G401.6 (cell line): ENCODE measurements around the gene GRM7.

Source experiments
- FAIRE-seq: peaks from 2 replicates; lab custom pipeline; 2012; peaks lifted over from hg19 to GRCh38; lab: Jason Lieb, UNC

Gene GRM7

DNA sequence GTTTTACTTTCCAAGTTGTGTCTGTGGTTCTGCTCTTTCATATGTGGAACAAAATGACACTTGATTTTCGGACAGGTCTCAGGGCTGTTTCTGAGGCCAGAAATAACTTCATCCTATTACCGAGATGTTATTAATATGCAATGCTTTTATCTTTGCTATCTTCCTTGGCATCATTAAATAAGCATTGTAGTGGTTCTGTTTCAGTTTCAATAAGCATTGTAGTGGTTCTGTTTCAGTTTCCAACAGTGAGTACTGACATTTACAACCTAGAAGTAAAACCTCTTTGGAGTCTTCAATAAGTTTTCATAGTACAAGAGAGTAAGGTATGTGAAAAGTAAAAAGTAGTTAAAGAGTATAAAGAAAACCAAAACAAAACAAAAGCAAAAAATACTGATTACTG lies 746.2 kb downstream of the GRM7 start:
- no peak for FAIRE-seq

GRCh38 chr3:7607676-7608075 lies 746.8 kb downstream of the GRM7 start:
- FAIRE-seq, result no peak

- no peak for FAIRE-seq
Observed at GRCh38 chr3:7610634-7611033, 749.7 kb downstream of the GRM7 start.

GRCh38 chr3:7615043-7615442 lies 754.1 kb downstream of the GRM7 start:
- no peak for FAIRE-seq

GRCh38 chr3:7618606-7619005 lies 757.7 kb downstream of the GRM7 start:
- FAIRE-seq, result no peak

GRCh38 chr3:7620401-7620800 lies 759.5 kb downstream of the GRM7 start:
- no peak for FAIRE-seq

GRCh38 chr3:7621046-7621630 lies 760.2 kb downstream of the GRM7 start:
- FAIRE-seq, result no peak

GRCh38 chr3:7621651-7622050 lies 760.7 kb downstream of the GRM7 start:
- FAIRE-seq, result no peak

DNA sequence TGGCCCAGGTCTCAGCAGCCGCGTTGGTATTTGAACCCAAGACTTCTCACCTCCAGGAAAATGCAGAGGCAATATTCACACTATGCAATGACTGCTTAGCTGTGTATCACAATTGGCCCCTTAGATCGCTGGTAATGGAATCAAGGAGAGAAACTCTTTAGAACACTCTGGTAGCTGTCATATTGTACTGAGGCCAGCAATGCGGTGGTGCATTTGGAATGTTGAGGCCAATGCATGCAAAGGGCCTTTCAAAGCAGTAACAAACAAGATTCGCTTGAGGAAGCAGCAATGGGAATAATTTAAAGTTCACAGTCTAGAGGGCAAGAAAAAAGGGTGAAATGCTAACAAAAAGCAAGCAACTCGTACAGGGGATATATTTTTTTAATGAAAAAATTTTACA lies 764.1 kb downstream of the GRM7 start:
- no peak for FAIRE-seq

GRCh38 chr3:7630351-7630911 lies 769.5 kb downstream of the GRM7 start:
- no peak for FAIRE-seq

GRCh38 chr3:7630925-7631324 lies 770.0 kb downstream of the GRM7 start:
- FAIRE-seq, result no peak

DNA sequence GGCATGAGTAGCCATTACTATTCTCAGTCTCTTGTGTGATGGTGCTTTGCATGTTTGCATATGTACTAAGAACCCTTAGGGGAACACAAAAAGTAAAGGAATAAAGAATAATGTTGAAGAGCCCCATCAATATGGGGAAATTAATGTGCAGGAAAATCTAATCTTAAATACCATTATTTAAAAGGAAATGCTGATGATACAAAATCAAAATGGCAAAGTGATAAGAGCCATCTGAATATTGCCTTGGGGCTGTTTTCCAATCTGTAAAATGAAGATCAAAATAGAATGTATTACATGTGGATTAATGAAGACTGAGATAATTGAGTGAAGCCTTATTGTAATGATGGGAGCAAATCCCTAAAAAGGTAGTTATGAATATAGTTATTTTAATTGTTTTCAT lies 771.4 kb downstream of the GRM7 start:
- FAIRE-seq, result no peak

DNA sequence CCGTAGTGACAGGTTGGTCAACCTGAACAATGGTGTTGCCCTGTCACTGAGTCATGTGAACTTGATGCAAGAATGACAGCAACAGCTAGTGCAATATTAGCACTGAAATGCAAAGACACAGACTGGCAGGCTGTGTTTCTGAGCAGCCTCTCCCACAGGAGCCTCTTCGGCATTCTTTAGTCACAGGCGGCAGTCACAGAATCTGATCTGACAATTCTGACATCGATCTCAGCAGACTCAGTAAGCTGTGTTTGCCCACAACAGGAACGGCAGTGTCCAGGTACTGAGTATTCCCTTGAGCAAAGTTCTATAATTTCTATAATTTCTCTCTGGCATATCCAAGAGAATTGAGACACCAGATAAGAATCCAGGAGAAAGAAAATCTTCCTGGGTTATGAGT lies 776.8 kb downstream of the GRM7 start:
- no peak for FAIRE-seq

DNA sequence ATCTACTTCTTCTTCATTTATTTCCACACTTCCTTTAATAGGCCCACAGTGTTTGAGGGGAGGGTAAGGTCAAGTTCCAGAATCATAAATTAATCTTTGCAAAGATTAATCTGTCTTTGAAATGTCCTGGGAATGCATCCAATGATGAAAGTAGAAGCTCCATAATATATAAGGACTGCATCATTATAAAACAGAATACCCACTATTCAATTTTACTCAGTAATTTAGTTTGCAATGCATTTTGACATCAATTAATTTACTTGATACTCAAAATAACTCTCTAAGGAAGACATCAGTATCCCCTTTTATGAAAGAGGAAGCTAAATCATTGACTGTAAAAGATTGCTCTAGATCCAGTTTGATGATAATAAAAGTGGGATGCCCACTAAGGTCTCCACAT lies 777.2 kb downstream of the GRM7 start:
- no peak for FAIRE-seq

- FAIRE-seq, result no peak
Observed at GRCh38 chr3:7640787-7641186, 779.9 kb downstream of the GRM7 start.

DNA sequence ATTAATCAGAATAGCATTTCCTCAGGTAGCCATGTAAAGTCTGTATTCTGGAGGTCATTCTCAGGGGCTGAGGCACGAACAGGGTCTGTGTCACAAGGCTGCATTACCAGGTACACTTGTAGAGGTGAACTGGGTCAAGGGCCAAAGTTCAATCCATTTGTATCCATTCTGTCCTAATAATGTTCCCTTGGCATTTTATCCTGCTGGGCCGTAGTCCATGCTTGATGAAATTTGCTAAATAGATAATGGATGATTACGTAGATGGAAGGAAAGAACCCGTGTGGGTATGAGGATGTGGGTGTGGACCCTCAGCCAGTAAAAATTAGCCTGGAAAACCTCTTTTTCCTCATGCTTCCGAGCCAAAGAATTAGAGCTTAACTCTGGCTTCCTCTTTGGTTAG lies 785.9 kb downstream of the GRM7 start:
- FAIRE-seq, result no peak

GRCh38 chr3:7650466-7650865 lies 789.6 kb downstream of the GRM7 start:
- FAIRE-seq, result no peak

GRCh38 chr3:7651274-7651673 lies 790.4 kb downstream of the GRM7 start:
- FAIRE-seq, result no peak

GRCh38 chr3:7657214-7658112 lies 796.5 kb downstream of the GRM7 start:
- no peak for FAIRE-seq

DNA sequence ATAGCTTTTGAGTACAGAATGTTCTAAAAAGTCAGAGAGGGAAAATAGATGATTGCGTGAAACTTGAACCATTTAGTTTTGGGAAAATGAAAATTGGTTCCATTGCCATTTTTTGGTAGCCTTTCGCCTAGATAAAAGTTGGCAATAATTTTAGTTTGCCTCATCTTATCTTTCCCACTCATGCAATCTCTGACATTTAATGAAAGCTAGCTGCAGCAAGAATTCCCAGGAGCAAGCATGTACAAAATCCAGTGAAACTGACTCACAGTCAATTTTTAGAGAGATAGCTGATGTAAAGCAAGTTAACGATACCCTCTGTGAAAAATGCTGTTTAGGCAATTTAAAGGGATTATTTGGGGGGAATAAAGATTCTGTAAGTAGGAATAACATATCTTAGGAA lies 797.4 kb downstream of the GRM7 start:
- no peak for FAIRE-seq

DNA sequence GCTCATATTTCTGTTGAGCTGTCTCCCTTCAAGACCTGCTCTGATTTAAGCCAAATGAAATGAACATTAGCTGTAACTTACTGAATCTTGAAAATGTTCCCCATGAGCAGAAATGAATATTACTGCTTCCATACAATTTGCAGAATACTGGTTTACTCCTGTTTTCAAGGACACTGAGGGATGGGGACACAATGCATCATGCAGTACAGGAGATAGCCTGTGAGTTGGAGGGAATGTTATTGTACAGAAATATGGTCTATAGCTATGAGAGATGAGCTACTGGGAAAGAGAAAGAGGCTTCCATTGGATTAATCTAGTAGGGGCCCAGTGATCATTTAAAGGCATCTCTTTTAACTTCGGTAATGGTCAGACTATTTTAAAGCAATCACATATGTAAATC lies 798.2 kb downstream of the GRM7 start:
- no peak for FAIRE-seq

GRCh38 chr3:7663771-7664170 lies 802.9 kb downstream of the GRM7 start:
- no peak for FAIRE-seq

GRCh38 chr3:7667774-7668173 lies 806.9 kb downstream of the GRM7 start:
- FAIRE-seq, result no peak

DNA sequence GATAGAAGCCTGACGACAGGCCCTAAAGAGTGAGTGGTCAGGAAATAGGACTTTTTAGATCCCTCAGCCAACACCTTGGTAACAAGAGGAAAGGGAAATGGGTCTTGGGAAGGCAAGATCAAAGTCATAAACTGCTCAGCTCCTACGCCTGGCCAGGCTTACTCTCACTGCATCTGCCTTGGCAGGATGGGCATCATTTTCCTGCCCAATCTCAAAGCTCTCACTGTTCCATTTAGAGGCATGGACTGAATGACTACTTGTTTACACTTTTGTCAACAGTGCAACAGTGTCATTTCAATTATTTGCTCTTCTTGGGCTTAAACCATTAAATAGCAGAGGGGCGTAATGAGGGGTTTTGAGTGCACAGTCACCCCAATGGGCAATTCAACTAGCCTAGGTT lies 808.7 kb downstream of the GRM7 start:
- FAIRE-seq, result no peak
